ENCODE measurements around the gene CSTF1. TPM values are rescaled to one million over a fixed set of nuclear protein-coding genes. Genes with fewer than 3 reads are reported as not detected.

CSTF1 gene
- total and polyA plus RNA-seq, 4 donors = 11.9 to 20.2 (median 16.0) TPM

DNA sequence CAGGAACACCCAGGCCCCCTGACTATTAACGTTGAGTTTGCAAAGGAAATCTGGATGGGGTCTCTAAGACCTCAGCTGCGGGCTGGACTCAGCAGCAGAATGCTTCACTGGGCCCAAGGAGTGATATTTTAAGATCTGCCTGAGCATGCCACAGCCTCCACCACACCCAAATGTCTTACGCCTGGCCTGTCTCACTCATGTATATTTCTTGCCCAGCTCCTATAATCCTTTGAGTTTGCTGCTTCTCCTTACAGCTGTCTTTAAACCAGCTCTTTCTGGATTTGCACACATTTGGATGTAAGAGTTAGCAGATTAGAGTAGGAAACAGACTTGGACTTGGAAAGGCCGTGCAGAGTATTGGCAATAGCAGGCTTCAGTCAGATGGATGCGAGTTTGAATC is 36.0 kb downstream of the CSTF1 start:
- Histone ChIP-seq H3K4me1 (ENCODE audit: control insufficient read depth in 4 of 4, insufficient read depth in 4 of 4, low read length in 3 of 4) (no peaks in the 10 kb centered on the region), H3K4me3 (ENCODE audit: low read depth in 1 of 3, low read length in 3 of 3) (no peak overlapping the region), H3K27ac (ENCODE audit: low read depth in 1 of 2, low read length in 2 of 2) (no peak overlapping the region), H3K27me3 (ENCODE audit: control insufficient read depth in 4 of 4, insufficient read depth in 4 of 4, low read length in 3 of 4) (no peaks in the 10 kb centered on the region), H3K36me3 (ENCODE audit: control insufficient read depth in 4 of 4, insufficient read depth in 3 of 4, low read depth in 1 of 4, low read length in 3 of 4) (no peaks in the 10 kb centered on the region), H3K9me3 (ENCODE audit: control insufficient read depth in 4 of 4, low read length in 3 of 4) (no peaks in the 10 kb centered on the region), H3K9ac (ENCODE audit: low read depth in 1 of 2, low read length in 2 of 2) (no peak overlapping the region)
- 93% methylated on average over 5 of the region's 5 CpGs for WGBS
- no peak for TF ChIP-seq SP1 (IDR thresholded peaks at IDR 0.05)
- TF ChIP-seq FOXA2 (IDR thresholded peaks at IDR 0.05) = no peak
- no peak for TF ChIP-seq NR2F2 (IDR thresholded peaks at IDR 0.05)
- TF ChIP-seq, protein P1, sequence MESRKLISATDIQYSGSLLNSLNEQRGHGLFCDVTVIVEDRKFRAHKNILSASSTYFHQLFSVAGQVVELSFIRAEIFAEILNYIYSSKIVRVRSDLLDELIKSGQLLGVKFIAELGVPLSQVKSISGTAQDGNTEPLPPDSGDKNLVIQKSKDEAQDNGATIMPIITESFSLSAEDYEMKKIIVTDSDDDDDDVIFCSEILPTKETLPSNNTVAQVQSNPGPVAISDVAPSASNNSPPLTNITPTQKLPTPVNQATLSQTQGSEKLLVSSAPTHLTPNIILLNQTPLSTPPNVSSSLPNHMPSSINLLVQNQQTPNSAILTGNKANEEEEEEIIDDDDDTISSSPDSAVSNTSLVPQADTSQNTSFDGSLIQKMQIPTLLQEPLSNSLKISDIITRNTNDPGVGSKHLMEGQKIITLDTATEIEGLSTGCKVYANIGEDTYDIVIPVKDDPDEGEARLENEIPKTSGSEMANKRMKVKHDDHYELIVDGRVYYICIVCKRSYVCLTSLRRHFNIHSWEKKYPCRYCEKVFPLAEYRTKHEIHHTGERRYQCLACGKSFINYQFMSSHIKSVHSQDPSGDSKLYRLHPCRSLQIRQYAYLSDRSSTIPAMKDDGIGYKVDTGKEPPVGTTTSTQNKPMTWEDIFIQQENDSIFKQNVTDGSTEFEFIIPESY (IDR thresholded peaks at IDR 0.05) = no peak
- DNase-seq (ENCODE audit: low spot score) = no peak

DNA sequence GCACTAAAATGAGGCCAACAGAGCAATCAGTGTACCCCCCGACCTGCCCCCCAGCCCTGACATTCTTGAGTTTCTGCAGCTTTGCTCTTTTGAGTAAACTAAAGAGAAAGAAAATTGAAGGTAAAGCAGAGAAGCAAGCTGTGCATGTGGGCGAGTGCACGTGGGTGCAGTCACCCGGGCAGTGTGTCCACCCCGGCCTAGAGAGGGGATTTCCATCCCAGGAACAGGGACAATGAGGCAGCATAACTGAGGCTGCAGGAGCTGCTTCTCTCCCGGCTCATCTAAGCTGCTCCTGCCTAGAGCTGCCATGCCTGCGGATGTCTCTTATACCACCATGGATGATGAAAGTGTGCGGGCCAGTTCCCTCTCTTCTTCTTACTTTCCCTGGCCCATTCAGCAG is 36.4 kb downstream of the CSTF1 start:
- Histone ChIP-seq H3K4me3 (ENCODE audit: low read depth in 1 of 3, low read length in 3 of 3) (no peak overlapping the region), H3K9me3 (ENCODE audit: control insufficient read depth in 4 of 4, low read length in 3 of 4) (no peaks in the 10 kb centered on the region), H3K36me3 (ENCODE audit: control insufficient read depth in 4 of 4, insufficient read depth in 3 of 4, low read depth in 1 of 4, low read length in 3 of 4) (no peaks in the 10 kb centered on the region), H3K27me3 (ENCODE audit: control insufficient read depth in 4 of 4, insufficient read depth in 4 of 4, low read length in 3 of 4) (no peaks in the 10 kb centered on the region), H3K27ac (ENCODE audit: low read depth in 1 of 2, low read length in 2 of 2) (no peak overlapping the region), H3K9ac (ENCODE audit: low read depth in 1 of 2, low read length in 2 of 2) (no peak overlapping the region), H3K4me1 (ENCODE audit: control insufficient read depth in 4 of 4, insufficient read depth in 4 of 4, low read length in 3 of 4) (no peaks in the 10 kb centered on the region)
- no peak for DNase-seq (ENCODE audit: low spot score)
- WGBS = 83% methylated on average over 8 of the region's 8 CpGs
- TF ChIP-seq FOXA1 (IDR thresholded peaks at IDR 0.05) = no peak
- TF ChIP-seq, protein P2, sequence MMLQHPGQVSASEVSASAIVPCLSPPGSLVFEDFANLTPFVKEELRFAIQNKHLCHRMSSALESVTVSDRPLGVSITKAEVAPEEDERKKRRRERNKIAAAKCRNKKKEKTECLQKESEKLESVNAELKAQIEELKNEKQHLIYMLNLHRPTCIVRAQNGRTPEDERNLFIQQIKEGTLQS (IDR thresholded peaks at IDR 0.05) = no peak
- TF ChIP-seq RXRA (IDR thresholded peaks at IDR 0.05) = no peak
- no peak for TF ChIP-seq GABPA (IDR thresholded peaks at IDR 0.05 in 1 of 2, conservative IDR thresholded peaks at IDR 0.05 in 1 of 2)
- TF ChIP-seq NR2F2 (IDR thresholded peaks at IDR 0.05) = no peak
- TF ChIP-seq YY1 (IDR thresholded peaks at IDR 0.05) = no peak
- TF ChIP-seq HNF4A (conservative IDR thresholded peaks at IDR 0.05) = no peak
- TF ChIP-seq EGR1 (IDR thresholded peaks at IDR 0.05; ENCODE audit: low read depth in 2 of 2) = no peak
- no peak for TF ChIP-seq FOXA2 (IDR thresholded peaks at IDR 0.05)
- no peak for TF ChIP-seq JUND (IDR thresholded peaks at IDR 0.05)
- TF ChIP-seq, protein P3, sequence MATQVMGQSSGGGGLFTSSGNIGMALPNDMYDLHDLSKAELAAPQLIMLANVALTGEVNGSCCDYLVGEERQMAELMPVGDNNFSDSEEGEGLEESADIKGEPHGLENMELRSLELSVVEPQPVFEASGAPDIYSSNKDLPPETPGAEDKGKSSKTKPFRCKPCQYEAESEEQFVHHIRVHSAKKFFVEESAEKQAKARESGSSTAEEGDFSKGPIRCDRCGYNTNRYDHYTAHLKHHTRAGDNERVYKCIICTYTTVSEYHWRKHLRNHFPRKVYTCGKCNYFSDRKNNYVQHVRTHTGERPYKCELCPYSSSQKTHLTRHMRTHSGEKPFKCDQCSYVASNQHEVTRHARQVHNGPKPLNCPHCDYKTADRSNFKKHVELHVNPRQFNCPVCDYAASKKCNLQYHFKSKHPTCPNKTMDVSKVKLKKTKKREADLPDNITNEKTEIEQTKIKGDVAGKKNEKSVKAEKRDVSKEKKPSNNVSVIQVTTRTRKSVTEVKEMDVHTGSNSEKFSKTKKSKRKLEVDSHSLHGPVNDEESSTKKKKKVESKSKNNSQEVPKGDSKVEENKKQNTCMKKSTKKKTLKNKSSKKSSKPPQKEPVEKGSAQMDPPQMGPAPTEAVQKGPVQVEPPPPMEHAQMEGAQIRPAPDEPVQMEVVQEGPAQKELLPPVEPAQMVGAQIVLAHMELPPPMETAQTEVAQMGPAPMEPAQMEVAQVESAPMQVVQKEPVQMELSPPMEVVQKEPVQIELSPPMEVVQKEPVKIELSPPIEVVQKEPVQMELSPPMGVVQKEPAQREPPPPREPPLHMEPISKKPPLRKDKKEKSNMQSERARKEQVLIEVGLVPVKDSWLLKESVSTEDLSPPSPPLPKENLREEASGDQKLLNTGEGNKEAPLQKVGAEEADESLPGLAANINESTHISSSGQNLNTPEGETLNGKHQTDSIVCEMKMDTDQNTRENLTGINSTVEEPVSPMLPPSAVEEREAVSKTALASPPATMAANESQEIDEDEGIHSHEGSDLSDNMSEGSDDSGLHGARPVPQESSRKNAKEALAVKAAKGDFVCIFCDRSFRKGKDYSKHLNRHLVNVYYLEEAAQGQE (IDR thresholded peaks at IDR 0.05) = no peak
- TF ChIP-seq TAF1 (conservative IDR thresholded peaks at IDR 0.05) = no peak
- TF ChIP-seq HNF4G (IDR thresholded peaks at IDR 0.05) = no peak
- TF ChIP-seq SP1 (IDR thresholded peaks at IDR 0.05) = no peak
- TF ChIP-seq, protein P4, sequence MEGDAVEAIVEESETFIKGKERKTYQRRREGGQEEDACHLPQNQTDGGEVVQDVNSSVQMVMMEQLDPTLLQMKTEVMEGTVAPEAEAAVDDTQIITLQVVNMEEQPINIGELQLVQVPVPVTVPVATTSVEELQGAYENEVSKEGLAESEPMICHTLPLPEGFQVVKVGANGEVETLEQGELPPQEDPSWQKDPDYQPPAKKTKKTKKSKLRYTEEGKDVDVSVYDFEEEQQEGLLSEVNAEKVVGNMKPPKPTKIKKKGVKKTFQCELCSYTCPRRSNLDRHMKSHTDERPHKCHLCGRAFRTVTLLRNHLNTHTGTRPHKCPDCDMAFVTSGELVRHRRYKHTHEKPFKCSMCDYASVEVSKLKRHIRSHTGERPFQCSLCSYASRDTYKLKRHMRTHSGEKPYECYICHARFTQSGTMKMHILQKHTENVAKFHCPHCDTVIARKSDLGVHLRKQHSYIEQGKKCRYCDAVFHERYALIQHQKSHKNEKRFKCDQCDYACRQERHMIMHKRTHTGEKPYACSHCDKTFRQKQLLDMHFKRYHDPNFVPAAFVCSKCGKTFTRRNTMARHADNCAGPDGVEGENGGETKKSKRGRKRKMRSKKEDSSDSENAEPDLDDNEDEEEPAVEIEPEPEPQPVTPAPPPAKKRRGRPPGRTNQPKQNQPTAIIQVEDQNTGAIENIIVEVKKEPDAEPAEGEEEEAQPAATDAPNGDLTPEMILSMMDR (IDR thresholded peaks at IDR 0.05; ENCODE audit: low read depth, low read length, missing input control) = no peak
- no peak for TF ChIP-seq RAD21 (IDR thresholded peaks at IDR 0.05)
- TF ChIP-seq, protein P1 (IDR thresholded peaks at IDR 0.05) = no peak
- TF ChIP-seq, protein P5, sequence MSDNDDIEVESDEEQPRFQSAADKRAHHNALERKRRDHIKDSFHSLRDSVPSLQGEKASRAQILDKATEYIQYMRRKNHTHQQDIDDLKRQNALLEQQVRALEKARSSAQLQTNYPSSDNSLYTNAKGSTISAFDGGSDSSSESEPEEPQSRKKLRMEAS (IDR thresholded peaks at IDR 0.05) = no peak

Data from liver (tissue), 9 donors.